Measurements from ENCODE around the gene RAB11FIP5.

DNA sequence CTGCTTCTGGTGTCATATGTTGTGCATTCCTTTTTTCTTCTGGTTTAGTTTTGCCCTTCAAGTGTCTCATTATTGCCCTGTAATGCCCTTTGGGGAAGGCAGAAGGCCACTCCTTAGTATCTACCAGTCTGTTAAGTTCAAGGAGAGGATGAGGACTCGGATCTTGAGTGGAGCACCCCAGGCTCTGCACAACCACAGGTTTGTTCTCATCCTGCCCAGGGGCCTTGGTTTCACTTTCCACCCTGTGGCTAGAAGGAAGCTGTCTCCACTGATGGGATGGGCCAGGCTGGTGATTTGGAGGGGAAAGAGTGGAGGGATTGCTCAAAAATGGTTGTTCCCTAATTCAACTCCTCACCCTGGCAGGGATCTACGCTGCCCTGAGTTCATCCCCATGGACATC, 30.2 kb upstream of the RAB11FIP5 start:
- TF ChIP-seq, protein P1, sequence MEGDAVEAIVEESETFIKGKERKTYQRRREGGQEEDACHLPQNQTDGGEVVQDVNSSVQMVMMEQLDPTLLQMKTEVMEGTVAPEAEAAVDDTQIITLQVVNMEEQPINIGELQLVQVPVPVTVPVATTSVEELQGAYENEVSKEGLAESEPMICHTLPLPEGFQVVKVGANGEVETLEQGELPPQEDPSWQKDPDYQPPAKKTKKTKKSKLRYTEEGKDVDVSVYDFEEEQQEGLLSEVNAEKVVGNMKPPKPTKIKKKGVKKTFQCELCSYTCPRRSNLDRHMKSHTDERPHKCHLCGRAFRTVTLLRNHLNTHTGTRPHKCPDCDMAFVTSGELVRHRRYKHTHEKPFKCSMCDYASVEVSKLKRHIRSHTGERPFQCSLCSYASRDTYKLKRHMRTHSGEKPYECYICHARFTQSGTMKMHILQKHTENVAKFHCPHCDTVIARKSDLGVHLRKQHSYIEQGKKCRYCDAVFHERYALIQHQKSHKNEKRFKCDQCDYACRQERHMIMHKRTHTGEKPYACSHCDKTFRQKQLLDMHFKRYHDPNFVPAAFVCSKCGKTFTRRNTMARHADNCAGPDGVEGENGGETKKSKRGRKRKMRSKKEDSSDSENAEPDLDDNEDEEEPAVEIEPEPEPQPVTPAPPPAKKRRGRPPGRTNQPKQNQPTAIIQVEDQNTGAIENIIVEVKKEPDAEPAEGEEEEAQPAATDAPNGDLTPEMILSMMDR (IDR thresholded peaks at IDR 0.05; ENCODE audit: low read length): no peak
- no peak for TF ChIP-seq EZH2 (IDR thresholded peaks at IDR 0.05; ENCODE audit: borderline replicate concordance, low read length)
